ENCODE data around the gene WNT5B. TPM values are rescaled to one million over a fixed set of nuclear protein-coding genes. Genes with fewer than 3 reads are reported as not detected.
A peak's percentile ranks its signal among the peaks of the same experiment; 100 is the strongest.

The WNT5B gene
- total and polyA plus RNA-seq, 8 donors, result 0.72 to 2.8 (median 0.86) TPM

GRCh38 chr12:1616233-1617066 is 12.6 kb upstream of the WNT5B start:
- H3K36me3 ChIP-seq, result no peaks in the 10 kb centered on the region
- no peaks in the 10 kb centered on the region for H3K27me3 ChIP-seq
- no peak overlapping the region for H3K27ac ChIP-seq
- H3K4me1 ChIP-seq, result peaks cover 0 to 1% (median 0%) of the 10 kb centered on the region in 3 donors
- no peak for DNase-seq
- peak in 2 of 4 donors; percentile 12 to 19 for ATAC-seq
- FAIRE-seq, result no peak
- WGBS, 2 donors, result 87 to 88% methylated on average over 16 of the region's 16 CpGs
- TF ChIP-seq, protein P1, sequence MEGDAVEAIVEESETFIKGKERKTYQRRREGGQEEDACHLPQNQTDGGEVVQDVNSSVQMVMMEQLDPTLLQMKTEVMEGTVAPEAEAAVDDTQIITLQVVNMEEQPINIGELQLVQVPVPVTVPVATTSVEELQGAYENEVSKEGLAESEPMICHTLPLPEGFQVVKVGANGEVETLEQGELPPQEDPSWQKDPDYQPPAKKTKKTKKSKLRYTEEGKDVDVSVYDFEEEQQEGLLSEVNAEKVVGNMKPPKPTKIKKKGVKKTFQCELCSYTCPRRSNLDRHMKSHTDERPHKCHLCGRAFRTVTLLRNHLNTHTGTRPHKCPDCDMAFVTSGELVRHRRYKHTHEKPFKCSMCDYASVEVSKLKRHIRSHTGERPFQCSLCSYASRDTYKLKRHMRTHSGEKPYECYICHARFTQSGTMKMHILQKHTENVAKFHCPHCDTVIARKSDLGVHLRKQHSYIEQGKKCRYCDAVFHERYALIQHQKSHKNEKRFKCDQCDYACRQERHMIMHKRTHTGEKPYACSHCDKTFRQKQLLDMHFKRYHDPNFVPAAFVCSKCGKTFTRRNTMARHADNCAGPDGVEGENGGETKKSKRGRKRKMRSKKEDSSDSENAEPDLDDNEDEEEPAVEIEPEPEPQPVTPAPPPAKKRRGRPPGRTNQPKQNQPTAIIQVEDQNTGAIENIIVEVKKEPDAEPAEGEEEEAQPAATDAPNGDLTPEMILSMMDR (IDR thresholded peaks at IDR 0.05), result no peak
- no peak overlapping the region for H3K4me3 ChIP-seq
- H3K9me3 ChIP-seq, result no peaks in the 10 kb centered on the region
- intact Hi-C loops (cut with DNase I), result no loop called here

DNA sequence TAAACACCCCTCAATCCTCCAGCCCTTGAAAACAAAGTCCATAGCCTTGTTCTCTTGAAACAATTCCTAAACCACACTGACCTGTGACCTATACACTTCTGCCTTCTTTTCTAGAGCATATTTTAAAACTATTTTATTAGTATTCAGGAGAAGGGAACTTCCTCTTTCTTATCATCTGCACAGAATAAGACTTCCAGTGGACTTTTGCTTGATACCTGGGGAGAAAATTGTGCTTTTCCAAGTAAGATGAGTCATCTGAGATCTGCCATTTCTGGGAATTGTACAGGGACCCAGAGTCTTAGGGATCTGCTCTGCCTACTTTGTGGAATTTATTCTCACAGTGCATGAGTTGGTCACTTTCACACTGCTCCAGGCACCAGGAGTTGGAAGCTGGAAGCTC is 10.5 kb upstream of the WNT5B start:
- Histone ChIP-seq H3K9me3 (no peaks in the 10 kb centered on the region), H3K36me3 (no peaks in the 10 kb centered on the region), H3K4me1 (no peaks in the 10 kb centered on the region), H3K27me3 (no peaks in the 10 kb centered on the region), H3K27ac (no peak overlapping the region), H3K4me3 (no peak overlapping the region)
- FAIRE-seq (no peak), DNase-seq (no peak), ATAC-seq (peak in 1 of 4 donors; percentile 30)
- TF ChIP-seq, protein P1 (IDR thresholded peaks at IDR 0.05), result no peak
- intact Hi-C loops (cut with DNase I), result no loop called here

DNA sequence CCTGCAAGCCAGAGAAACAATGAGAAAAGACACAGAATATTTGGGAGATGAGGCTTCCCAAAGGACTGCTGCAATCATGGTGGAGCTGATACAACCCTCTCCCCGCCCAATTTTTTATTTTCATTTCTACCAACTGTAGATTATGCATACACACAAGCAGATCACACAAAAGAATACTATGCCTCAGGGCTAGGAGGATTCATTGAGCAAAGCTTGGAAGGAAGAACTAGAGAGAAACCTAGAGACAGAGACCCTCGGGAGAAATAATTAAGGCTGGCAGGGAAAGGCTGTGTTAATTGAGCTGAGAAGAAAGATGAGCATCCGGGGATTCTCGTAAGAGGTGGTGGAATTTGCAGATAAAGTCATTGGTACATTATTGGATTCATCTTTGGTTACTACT is 9.9 kb upstream of the WNT5B start:
- FAIRE-seq (no peak), DNase-seq (no peak), ATAC-seq (no peak)
- TF ChIP-seq, protein P1 (IDR thresholded peaks at IDR 0.05), result no peak
- no peaks in the 10 kb centered on the region for H3K27me3 ChIP-seq
- 82 to 91% methylated on average over 4 of the region's 4 CpGs for WGBS, 2 donors
- H3K4me3 ChIP-seq, result no peak overlapping the region
- no peak overlapping the region for H3K27ac ChIP-seq
- no peaks in the 10 kb centered on the region for H3K36me3 ChIP-seq
- intact Hi-C loops (cut with DNase I), result no loop called here
- H3K9me3 ChIP-seq, result no peaks in the 10 kb centered on the region
- no peaks in the 10 kb centered on the region for H3K4me1 ChIP-seq

- intact Hi-C loops (cut with DNase I), result no loop called here
- no peaks in the 10 kb centered on the region for H3K36me3 ChIP-seq
- peak in 2 of 4 donors; percentile 53 to 67 for ATAC-seq
- WGBS, 2 donors, result 81 to 84% methylated on average over 8 of the region's 8 CpGs
- no peaks in the 10 kb centered on the region for H3K27me3 ChIP-seq
- H3K4me1 ChIP-seq, result no peaks in the 10 kb centered on the region
- TF ChIP-seq, protein P1 (IDR thresholded peaks at IDR 0.05), result no peak
- no peaks in the 10 kb centered on the region for H3K9me3 ChIP-seq
- no peak overlapping the region for H3K27ac ChIP-seq
- no peak overlapping the region for H3K4me3 ChIP-seq
- DNase-seq, result peak in 1 of 6 donors; percentile 36
- no peak for FAIRE-seq
Measured at GRCh38 chr12:1619587-1619986, 9.4 kb upstream of the WNT5B start.

- ATAC-seq (no peak), DNase-seq (no peak), FAIRE-seq (no peak)
- Histone ChIP-seq H3K4me1 (no peaks in the 10 kb centered on the region), H3K9me3 (no peaks in the 10 kb centered on the region), H3K4me3 (no peak overlapping the region), H3K36me3 (no peaks in the 10 kb centered on the region), H3K27me3 (no peaks in the 10 kb centered on the region), H3K27ac (no peak overlapping the region)
- TF ChIP-seq, protein P1 (IDR thresholded peaks at IDR 0.05), result no peak
- intact Hi-C loops (cut with DNase I), result no loop called here
- 57 to 61% methylated on average over 1 of the region's 1 CpG for WGBS, 2 donors
Measured at GRCh38 chr12:1620092-1620491, 8.9 kb upstream of the WNT5B start.
